GM23338 (cell line): ENCODE measurements around the gene SF3B3. TPM values are rescaled to one million over a fixed set of nuclear protein-coding genes. Genes with fewer than 3 reads are reported as not detected.

Source experiments
- ATAC-seq: fragments of 200-7000 bp; cut with Tn5 transposase; 3 replicates; pipeline ENCODE4 v1.9.1; 2020
- DNase-seq: peaks from one replicate; pipeline ENCODE4 v3.0.0-alpha.2; 2015; ENCODE audit warnings: low spot score
- H2AFZ ChIP-seq: fragments of 200-600 bp; sonication (generic); 2 replicates; pipeline ENCODE4 v1.8.0; 2016; ENCODE audit warnings: antibody characterized with exemption, mild to moderate bottlenecking, moderate library complexity
- H3F3A ChIP-seq: fragments of 200-600 bp; sonication (generic); replicated peaks from 2 replicates; pipeline ENCODE4 v1.8.0; 2017; ENCODE audit warnings: antibody characterized with exemption, mixed run types, low read depth
- H3K27ac ChIP-seq: fragments of 200-600 bp; sonication (generic); 2 replicates; pipeline ENCODE4 v1.6.1; 2016; ENCODE audit warnings: low read depth
- H3K27me3 ChIP-seq: fragments of 200-600 bp; sonication (generic); 2 replicates; pipeline ENCODE4 v1.8.0; 2016; ENCODE audit warnings: mild to moderate bottlenecking, mixed run types, moderate library complexity; ENCODE audit not compliant: insufficient read depth
- H3K36me3 ChIP-seq: fragments of 200-600 bp; sonication (generic); 2 replicates; pipeline ENCODE4 v1.8.0; 2016; ENCODE audit warnings: mild to moderate bottlenecking; ENCODE audit not compliant: insufficient read depth
- H3K4me1 ChIP-seq: fragments of 200-600 bp; sonication (generic); 2 replicates; pipeline ENCODE4 v1.8.0; 2016; ENCODE audit warnings: mild to moderate bottlenecking, moderate library complexity; ENCODE audit not compliant: insufficient read depth
- H3K4me2 ChIP-seq: fragments of 200-600 bp; sonication (generic); 2 replicates; pipeline ENCODE4 v1.7.1; 2017; ENCODE audit warnings: mixed run types
- H3K4me3 ChIP-seq: fragments of 200-600 bp; sonication (generic); 2 replicates; pipeline ENCODE4 v1.6.1; 2016; ENCODE audit warnings: mixed run types
- H3K79me2 ChIP-seq: fragments of 200-600 bp; sonication (generic); replicated peaks from 2 replicates; pipeline ENCODE4 v1.8.0; 2017; ENCODE audit warnings: mild to moderate bottlenecking; ENCODE audit not compliant: insufficient read depth
- H3K9me2 ChIP-seq: fragments of 200-600 bp; sonication (generic); 2 replicates; pipeline ENCODE4 v1.8.0; 2017; ENCODE audit not compliant: insufficient read depth
- H4K20me1 ChIP-seq: fragments of 200-600 bp; sonication (generic); replicated peaks from 2 replicates; pipeline ENCODE4 v1.8.0; 2017; ENCODE audit warnings: mild to moderate bottlenecking; ENCODE audit not compliant: insufficient read depth
- H3K27ac Mint-ChIP-seq: 2 replicates; pipeline ENCODE4 v1.8.0; 2020; ENCODE audit warnings: inconsistent platforms, mild to moderate bottlenecking, moderate library complexity, mixed read lengths
- H3K27me3 Mint-ChIP-seq: 3 replicates; pipeline ENCODE4 v1.8.0; 2022; ENCODE audit warnings: low read depth, mild to moderate bottlenecking, moderate library complexity, mixed read lengths, inconsistent platforms; ENCODE audit not compliant: insufficient read depth, poor library complexity
- H3K36me3 Mint-ChIP-seq: 3 replicates; pipeline ENCODE4 v1.8.0; 2021; ENCODE audit warnings: low read depth, mild to moderate bottlenecking, inconsistent platforms, moderate library complexity, mixed read lengths
- H3K4me1 Mint-ChIP-seq: 3 replicates; pipeline ENCODE4 v1.8.0; 2020; ENCODE audit warnings: mild to moderate bottlenecking, inconsistent platforms, mixed read lengths
- H3K4me3 Mint-ChIP-seq: 3 replicates; pipeline ENCODE4 v1.8.0; 2021; ENCODE audit warnings: moderate library complexity, mild to moderate bottlenecking, inconsistent platforms, mixed read lengths
- H3K9me3 Mint-ChIP-seq: 3 replicates; pipeline ENCODE4 v1.8.0; 2020; ENCODE audit warnings: moderate library complexity, mild to moderate bottlenecking, inconsistent platforms, mixed read lengths
- CREB1 ChIP-seq: fragments of 250-450 bp; sonication (Bioruptor Pico); IDR thresholded peaks from 2 replicates; pipeline ENCODE4 v1.5.0; 2020; ENCODE audit warnings: low read depth, mild to moderate bottlenecking, moderate library complexity
- EZH2 ChIP-seq: fragments of 200-600 bp; sonication (generic); IDR thresholded peaks from one replicate; pipeline ENCODE4 v1.8.0; 2017; ENCODE audit warnings: antibody characterized with exemption, mild to moderate bottlenecking, low read depth; ENCODE audit not compliant: unreplicated experiment
- EZH2phosphoT487 ChIP-seq: fragments of 200-600 bp; sonication (generic); IDR thresholded peaks from one replicate; pipeline ENCODE4 v1.8.1; 2018; ENCODE audit warnings: antibody characterized with exemption; ENCODE audit not compliant: unreplicated experiment
- JUNB ChIP-seq: IDR thresholded peaks from one replicate; pipeline ENCODE4 v1.6.1; 2016; ENCODE audit warnings: antibody characterized with exemption; ENCODE audit not compliant: unreplicated experiment
- POLR2AphosphoS5 ChIP-seq: IDR thresholded peaks from 2 replicates; pipeline ENCODE4 v1.6.1; 2016; ENCODE audit warnings: antibody characterized with exemption, low read depth
- STAT1 ChIP-seq: IDR thresholded peaks from one replicate; pipeline ENCODE4 v1.6.1; 2016; ENCODE audit warnings: antibody characterized with exemption; ENCODE audit not compliant: unreplicated experiment
- ZNF114 ChIP-seq: fragments of 250-450 bp; sonication (Bioruptor Pico); IDR thresholded peaks from 2 replicates; pipeline ENCODE4 v1.5.0; 2020; ENCODE audit warnings: mild to moderate bottlenecking, moderate library complexity
- polyA plus RNA-seq: library from polyadenylated mRNA; unstranded; fragments of >200 nt; fragmentation: Nextera tagmentation; extraction: Ambion mirVana; gene quantifications from 2 replicates; pipeline ENCODE4 v1.2.1, GENCODE V29; 2016
- total RNA-seq: library from RNA; depleted of rRNA; stranded (reverse); fragments of >200 nt; shearing (Covaris generic); gene quantifications from 2 replicates; pipeline ENCODE4 v1.2.3, GENCODE V29; 2014
- TF ChIP-seq, protein P1 (sequence below): IDR thresholded peaks from 2 replicates; pipeline ENCODE4 v1.6.1; 2016; ENCODE audit warnings: antibody characterized with exemption
- TF ChIP-seq, protein P2 (sequence below), 2 experiments: fragments of 200-600 bp in 1 of 2; sonication (generic) in 1 of 2; conservative IDR thresholded peaks; 2 replicates each; pipeline versions ENCODE4 v1.5.1 to v1.6.1; 2016 to 2017; ENCODE audit warnings: antibody characterized with exemption in 2 of 2, low read depth in 2 of 2, mild to moderate bottlenecking in 2 of 2, moderate library complexity in 1 of 2
- TF ChIP-seq, protein P3 (sequence below): IDR thresholded peaks from one replicate; pipeline ENCODE4 v1.6.1; 2018; ENCODE audit warnings: antibody characterized with exemption; ENCODE audit not compliant: unreplicated experiment
- TF ChIP-seq, protein P4 (sequence below): fragments of 250-450 bp; sonication (Bioruptor Pico); IDR thresholded peaks from 2 replicates; pipeline ENCODE4 v1.5.0; 2020; ENCODE audit warnings: mild to moderate bottlenecking, moderate library complexity

Gene SF3B3
- total and polyA plus RNA-seq, 2 experiments from 2014 or later, result 202 to 289 TPM

DNA sequence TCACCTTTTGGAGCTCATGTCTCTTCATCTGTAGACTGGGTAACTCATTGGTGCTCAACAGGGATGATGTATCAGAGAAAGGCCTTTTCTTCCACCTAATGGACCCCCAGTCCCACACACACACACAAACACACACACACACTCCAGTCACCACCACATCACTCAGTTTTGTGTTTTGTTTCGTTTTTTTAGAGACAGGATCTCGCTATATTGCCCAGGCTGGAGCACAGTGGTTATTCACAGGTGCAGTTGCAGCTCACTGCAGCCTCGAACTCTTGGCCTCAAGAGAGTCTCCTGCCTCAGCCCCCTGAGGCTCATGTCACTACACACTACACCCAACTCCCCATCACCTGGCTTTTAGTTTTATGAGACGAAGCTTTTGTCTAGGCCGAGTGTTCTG, 55.6 kb downstream of the SF3B3 start (continued):
- no peak for TF ChIP-seq STAT1
- no peak for TF ChIP-seq EZH2
- no peak for TF ChIP-seq ZNF114 (CRISPR knock-in tag)

DNA sequence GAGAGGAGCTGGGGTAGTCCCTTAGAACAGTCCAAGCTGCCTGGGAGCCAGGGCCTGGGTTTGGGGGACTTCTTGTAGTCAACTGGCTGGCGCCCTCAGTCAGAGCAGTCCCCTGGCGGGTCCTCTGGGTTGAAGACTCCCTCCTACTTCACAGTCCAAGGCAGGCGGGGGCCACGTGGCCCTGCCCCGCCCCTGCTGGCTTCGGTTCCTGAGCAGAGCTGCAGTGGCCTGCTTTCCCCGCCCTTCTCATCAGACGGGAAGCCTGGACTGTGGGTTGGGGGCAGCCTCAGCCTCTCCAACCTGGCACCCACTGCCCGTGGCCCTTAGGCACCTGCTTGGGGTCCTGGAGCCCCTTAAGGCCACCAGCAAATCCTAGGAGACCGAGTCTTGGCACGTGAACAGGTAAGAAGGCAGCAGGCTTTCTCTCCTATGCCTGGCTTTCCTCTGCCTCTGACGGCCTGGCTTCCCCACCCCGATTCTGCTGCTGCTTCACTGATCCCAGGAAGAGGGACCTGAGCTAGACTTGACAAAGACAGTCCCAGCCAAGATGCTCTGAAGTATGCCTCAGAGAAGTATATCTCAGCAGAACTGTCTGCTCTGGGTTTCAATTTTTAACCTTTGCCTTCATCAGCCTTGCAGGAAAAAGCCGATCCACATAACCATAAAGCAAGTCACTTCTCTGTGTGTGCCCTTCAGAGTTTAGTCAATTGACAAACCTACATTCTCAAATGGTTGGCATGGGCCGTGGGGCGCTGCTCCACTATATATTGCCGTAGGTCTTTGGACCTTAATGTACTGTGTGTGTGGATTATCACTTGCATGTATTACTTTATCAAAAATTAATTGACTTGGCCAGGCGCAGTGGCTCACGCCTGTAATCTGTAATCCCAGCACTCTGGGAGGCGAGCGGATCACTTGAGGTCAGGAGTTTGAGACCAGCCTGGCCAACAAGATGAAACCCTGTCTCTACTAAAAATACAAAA, 56.3 kb downstream of the SF3B3 start:
- peak; percentile 14 for ATAC-seq
- no peak for DNase-seq
- H3K27me3 ChIP-seq, result no peaks in the 10 kb centered on the region
- Mint-ChIP-seq H3K27ac (no peak overlapping the region), H3K4me3 (no peak overlapping the region), H3K36me3 (peaks cover 4% of the 10 kb centered on the region; the same call in 2 of the 3 replicates), H3K27me3 (peaks cover 15% of the 10 kb centered on the region), H3K4me1 (peaks cover 12% of the 10 kb centered on the region), H3K9me3 (no peaks in the 10 kb centered on the region; the same call in 2 of the 3 replicates)
- no peak overlapping the region for H3K4me3 ChIP-seq
- H3F3A ChIP-seq, result peaks cover 19% of the 10 kb centered on the region; the same call in 1 of the 2 replicates
- no peaks in the 10 kb centered on the region for H3K79me2 ChIP-seq
- 0 out of 2 replicates have a peak, but pooled peaks cover under 1% of the 10 kb centered on the region for H4K20me1 ChIP-seq
- no peak overlapping the region for H3K27ac ChIP-seq
- no peak overlapping the region for H3K4me2 ChIP-seq
- no peaks in the 10 kb centered on the region for H3K9me2 ChIP-seq
- H3K36me3 ChIP-seq, result no peaks in the 10 kb centered on the region
- peaks cover 7% of the 10 kb centered on the region; the same call in 1 of the 2 replicates for H3K4me1 ChIP-seq
- H2AFZ ChIP-seq, result peak overlapping the region; percentile 66; the same call in 1 of the 2 replicates
- TF ChIP-seq, protein P1, sequence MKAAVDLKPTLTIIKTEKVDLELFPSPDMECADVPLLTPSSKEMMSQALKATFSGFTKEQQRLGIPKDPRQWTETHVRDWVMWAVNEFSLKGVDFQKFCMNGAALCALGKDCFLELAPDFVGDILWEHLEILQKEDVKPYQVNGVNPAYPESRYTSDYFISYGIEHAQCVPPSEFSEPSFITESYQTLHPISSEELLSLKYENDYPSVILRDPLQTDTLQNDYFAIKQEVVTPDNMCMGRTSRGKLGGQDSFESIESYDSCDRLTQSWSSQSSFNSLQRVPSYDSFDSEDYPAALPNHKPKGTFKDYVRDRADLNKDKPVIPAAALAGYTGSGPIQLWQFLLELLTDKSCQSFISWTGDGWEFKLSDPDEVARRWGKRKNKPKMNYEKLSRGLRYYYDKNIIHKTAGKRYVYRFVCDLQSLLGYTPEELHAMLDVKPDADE, result no peak
- TF ChIP-seq, protein P2, sequence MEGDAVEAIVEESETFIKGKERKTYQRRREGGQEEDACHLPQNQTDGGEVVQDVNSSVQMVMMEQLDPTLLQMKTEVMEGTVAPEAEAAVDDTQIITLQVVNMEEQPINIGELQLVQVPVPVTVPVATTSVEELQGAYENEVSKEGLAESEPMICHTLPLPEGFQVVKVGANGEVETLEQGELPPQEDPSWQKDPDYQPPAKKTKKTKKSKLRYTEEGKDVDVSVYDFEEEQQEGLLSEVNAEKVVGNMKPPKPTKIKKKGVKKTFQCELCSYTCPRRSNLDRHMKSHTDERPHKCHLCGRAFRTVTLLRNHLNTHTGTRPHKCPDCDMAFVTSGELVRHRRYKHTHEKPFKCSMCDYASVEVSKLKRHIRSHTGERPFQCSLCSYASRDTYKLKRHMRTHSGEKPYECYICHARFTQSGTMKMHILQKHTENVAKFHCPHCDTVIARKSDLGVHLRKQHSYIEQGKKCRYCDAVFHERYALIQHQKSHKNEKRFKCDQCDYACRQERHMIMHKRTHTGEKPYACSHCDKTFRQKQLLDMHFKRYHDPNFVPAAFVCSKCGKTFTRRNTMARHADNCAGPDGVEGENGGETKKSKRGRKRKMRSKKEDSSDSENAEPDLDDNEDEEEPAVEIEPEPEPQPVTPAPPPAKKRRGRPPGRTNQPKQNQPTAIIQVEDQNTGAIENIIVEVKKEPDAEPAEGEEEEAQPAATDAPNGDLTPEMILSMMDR (conservative IDR thresholded peaks at IDR 0.05; ENCODE audit: low read depth in 2 of 2), result no peak
- TF ChIP-seq ZNF114 (CRISPR knock-in tag) (no peak), POLR2AphosphoS5 (no peak), EZH2phosphoT487 (no peak), CREB1 (no peak), JUNB (no peak)
- TF ChIP-seq, protein P3, sequence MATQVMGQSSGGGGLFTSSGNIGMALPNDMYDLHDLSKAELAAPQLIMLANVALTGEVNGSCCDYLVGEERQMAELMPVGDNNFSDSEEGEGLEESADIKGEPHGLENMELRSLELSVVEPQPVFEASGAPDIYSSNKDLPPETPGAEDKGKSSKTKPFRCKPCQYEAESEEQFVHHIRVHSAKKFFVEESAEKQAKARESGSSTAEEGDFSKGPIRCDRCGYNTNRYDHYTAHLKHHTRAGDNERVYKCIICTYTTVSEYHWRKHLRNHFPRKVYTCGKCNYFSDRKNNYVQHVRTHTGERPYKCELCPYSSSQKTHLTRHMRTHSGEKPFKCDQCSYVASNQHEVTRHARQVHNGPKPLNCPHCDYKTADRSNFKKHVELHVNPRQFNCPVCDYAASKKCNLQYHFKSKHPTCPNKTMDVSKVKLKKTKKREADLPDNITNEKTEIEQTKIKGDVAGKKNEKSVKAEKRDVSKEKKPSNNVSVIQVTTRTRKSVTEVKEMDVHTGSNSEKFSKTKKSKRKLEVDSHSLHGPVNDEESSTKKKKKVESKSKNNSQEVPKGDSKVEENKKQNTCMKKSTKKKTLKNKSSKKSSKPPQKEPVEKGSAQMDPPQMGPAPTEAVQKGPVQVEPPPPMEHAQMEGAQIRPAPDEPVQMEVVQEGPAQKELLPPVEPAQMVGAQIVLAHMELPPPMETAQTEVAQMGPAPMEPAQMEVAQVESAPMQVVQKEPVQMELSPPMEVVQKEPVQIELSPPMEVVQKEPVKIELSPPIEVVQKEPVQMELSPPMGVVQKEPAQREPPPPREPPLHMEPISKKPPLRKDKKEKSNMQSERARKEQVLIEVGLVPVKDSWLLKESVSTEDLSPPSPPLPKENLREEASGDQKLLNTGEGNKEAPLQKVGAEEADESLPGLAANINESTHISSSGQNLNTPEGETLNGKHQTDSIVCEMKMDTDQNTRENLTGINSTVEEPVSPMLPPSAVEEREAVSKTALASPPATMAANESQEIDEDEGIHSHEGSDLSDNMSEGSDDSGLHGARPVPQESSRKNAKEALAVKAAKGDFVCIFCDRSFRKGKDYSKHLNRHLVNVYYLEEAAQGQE, result no peak
- TF ChIP-seq, protein P4, sequence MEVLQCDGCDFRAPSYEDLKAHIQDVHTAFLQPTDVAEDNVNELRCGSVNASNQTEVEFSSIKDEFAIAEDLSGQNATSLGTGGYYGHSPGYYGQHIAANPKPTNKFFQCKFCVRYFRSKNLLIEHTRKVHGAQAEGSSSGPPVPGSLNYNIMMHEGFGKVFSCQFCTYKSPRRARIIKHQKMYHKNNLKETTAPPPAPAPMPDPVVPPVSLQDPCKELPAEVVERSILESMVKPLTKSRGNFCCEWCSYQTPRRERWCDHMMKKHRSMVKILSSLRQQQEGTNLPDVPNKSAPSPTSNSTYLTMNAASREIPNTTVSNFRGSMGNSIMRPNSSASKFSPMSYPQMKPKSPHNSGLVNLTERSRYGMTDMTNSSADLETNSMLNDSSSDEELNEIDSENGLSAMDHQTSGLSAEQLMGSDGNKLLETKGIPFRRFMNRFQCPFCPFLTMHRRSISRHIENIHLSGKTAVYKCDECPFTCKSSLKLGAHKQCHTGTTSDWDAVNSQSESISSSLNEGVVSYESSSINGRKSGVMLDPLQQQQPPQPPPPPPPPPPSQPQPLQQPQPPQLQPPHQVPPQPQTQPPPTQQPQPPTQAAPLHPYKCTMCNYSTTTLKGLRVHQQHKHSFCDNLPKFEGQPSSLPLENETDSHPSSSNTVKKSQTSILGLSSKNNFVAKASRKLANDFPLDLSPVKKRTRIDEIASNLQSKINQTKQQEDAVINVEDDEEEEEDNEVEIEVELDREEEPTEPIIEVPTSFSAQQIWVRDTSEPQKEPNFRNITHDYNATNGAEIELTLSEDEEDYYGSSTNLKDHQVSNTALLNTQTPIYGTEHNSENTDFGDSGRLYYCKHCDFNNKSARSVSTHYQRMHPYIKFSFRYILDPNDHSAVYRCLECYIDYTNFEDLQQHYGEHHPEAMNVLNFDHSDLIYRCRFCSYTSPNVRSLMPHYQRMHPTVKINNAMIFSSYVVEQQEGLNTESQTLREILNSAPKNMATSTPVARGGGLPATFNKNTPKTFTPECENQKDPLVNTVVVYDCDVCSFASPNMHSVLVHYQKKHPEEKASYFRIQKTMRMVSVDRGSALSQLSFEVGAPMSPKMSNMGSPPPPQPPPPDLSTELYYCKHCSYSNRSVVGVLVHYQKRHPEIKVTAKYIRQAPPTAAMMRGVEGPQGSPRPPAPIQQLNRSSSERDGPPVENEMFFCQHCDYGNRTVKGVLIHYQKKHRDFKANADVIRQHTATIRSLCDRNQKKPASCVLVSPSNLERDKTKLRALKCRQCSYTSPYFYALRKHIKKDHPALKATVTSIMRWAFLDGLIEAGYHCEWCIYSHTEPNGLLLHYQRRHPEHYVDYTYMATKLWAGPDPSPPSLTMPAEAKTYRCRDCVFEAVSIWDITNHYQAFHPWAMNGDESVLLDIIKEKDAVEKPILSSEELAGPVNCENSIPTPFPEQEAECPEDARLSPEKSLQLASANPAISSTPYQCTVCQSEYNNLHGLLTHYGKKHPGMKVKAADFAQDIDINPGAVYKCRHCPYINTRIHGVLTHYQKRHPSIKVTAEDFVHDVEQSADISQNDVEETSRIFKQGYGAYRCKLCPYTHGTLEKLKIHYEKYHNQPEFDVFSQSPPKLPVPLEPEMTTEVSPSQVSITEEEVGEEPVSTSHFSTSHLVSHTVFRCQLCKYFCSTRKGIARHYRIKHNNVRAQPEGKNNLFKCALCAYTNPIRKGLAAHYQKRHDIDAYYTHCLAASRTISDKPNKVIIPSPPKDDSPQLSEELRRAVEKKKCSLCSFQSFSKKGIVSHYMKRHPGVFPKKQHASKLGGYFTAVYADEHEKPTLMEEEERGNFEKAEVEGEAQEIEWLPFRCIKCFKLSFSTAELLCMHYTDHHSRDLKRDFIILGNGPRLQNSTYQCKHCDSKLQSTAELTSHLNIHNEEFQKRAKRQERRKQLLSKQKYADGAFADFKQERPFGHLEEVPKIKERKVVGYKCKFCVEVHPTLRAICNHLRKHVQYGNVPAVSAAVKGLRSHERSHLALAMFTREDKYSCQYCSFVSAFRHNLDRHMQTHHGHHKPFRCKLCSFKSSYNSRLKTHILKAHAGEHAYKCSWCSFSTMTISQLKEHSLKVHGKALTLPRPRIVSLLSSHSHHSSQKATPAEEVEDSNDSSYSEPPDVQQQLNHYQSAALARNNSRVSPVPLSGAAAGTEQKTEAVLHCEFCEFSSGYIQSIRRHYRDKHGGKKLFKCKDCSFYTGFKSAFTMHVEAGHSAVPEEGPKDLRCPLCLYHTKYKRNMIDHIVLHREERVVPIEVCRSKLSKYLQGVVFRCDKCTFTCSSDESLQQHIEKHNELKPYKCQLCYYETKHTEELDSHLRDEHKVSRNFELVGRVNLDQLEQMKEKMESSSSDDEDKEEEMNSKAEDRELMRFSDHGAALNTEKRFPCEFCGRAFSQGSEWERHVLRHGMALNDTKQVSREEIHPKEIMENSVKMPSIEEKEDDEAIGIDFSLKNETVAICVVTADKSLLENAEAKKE (CRISPR knock-in tag), result no peak
